ENCODE results near the gene HELQ. TPM values are rescaled to one million over a fixed set of nuclear protein-coding genes. Genes with fewer than 3 reads are reported as not detected.

HELQ gene
- total and polyA plus RNA-seq, 9 of the 15 experiments (the other 6 are each of a cell fraction or from before 2014, with no cell fraction given) = 3.5 to 15.2 (median 11.9) TPM

DNA sequence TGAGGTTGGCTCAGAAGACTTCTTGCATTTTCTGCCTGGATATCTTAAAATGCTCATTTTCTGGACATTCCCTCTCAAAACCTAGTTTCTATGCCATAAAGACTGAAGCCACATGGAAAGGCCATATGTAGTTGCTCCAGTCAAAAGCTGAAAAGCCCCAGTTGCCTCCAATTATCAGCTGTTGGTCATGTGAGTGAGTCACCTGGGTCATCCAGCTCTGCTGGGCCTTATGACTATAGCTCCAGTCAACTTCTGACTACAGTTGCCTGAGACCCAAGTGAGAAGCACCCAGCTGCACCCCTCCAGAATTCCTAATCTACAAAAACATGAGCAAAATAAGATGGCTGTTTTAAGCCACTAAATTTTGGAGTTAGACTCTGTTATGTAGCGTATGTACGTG is 41.9 kb downstream of the HELQ start (continued):
- TF ChIP-seq GTF3C2 (IDR thresholded peaks at IDR 0.05; ENCODE audit: borderline replicate concordance, extremely low read depth, insufficient read length) (no peak), HOMEZ (CRISPR knock-in tag; IDR thresholded peaks at IDR 0.05) (no peak), MCM5 (IDR thresholded peaks at IDR 0.05; ENCODE audit: low read depth) (no peak), GABPB2 (CRISPR knock-in tag; conservative IDR thresholded peaks at IDR 0.05) (no peak), FOXO4 (CRISPR knock-in tag; IDR thresholded peaks at IDR 0.05) (no peak), MYC (IDR thresholded peaks at IDR 0.05; ENCODE audit: low read depth, low read length) (no peak), MYC (CRISPR knock-in tag; IDR thresholded peaks at IDR 0.05; ENCODE audit: borderline replicate concordance, low read depth) (no peak), BHLHE40 (IDR thresholded peaks at IDR 0.05; ENCODE audit: low read length) (peak; percentile 24; the same call in 1 of the 2 replicates)
- TF ChIP-seq, protein P1, sequence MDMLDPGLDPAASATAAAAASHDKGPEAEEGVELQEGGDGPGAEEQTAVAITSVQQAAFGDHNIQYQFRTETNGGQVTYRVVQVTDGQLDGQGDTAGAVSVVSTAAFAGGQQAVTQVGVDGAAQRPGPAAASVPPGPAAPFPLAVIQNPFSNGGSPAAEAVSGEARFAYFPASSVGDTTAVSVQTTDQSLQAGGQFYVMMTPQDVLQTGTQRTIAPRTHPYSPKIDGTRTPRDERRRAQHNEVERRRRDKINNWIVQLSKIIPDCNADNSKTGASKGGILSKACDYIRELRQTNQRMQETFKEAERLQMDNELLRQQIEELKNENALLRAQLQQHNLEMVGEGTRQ (CRISPR knock-in tag; IDR thresholded peaks at IDR 0.05) = peak; percentile 23; the same call in 1 of the 2 replicates

Data from K562 (cell line).